LHCN-M2 (cell line): ENCODE data around the gene FARS2. TPM values are rescaled to one million over a fixed set of nuclear protein-coding genes. Genes with fewer than 3 reads are reported as not detected.
"Not testable (repeated sequence)": the region's sequence is repeated elsewhere in the genome, so short reads cannot be mapped to it uniquely, and the experiment has no call there.

Source experiments
- DNase-seq: peaks from one replicate; pipeline ENCODE4 v3.0.0-alpha.2; 2012; ENCODE audit warnings: low read depth
- total RNA-seq: library from RNA; depleted of rRNA; stranded (reverse); fragments of >200 nt; gene quantifications from 2 replicates; pipeline ENCODE4 v1.2.3, GENCODE V29; 2014

The FARS2 gene
- total RNA-seq, 1 experiment from 2014 or later: 11.5 TPM

DNA sequence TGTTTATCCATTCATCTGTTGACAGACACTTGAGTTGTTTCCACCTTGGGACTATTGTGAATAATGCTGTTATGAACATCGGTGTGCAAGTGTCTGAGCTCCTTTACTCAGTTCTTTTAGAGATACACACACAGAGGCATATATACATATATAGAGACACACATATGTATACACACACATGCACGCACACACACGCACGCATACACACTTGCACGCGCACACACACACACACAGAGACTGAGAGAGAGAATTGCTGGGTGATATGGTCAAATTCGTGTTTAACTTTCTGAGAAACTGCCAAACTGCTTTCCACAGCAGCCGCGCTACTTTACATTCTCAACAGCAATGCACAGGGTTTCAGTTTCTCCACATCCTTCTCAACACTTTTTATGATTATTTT lies 273.3 kb downstream of the FARS2 start:
- no peak for DNase-seq

DNA sequence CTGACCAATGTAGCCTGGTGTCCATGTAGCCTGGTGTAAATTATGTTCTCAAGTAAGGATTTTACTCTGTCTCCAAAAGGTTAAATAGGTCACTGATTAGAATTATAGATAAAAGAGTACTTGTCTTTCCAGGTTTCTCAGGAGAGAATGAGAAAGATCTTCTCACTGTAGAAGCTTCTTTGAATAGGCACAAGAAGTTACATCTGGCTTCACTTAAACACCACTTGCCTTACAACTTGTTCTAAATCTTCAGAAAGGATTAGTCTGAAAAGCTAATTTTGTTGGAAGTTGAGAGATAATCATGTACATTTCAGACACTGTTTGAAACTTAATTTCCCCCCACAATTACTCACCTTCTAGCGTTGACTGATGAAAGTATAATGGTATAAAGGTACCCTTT lies 275.3 kb downstream of the FARS2 start:
- DNase-seq: no peak

DNA sequence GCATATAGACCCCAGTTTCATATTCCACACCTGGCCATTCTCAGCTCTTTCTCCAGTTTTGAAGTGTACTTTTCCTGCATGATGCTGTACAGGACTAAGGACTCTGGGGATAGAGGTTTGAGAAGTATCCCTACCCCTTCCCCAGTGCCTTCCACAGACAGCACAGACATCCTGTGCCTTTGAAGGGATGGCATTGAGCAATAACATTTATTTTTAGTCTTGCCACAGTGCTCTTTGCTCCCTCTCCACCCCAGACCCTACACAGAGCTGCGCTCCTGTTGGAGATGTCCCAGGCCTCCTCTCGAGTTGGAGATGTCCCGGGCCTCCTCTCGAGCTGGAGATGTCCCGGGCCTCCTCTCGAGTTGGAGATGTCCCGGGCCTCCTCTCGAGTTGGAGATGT lies 275.8 kb downstream of the FARS2 start:
- DNase-seq: no peak

DNA sequence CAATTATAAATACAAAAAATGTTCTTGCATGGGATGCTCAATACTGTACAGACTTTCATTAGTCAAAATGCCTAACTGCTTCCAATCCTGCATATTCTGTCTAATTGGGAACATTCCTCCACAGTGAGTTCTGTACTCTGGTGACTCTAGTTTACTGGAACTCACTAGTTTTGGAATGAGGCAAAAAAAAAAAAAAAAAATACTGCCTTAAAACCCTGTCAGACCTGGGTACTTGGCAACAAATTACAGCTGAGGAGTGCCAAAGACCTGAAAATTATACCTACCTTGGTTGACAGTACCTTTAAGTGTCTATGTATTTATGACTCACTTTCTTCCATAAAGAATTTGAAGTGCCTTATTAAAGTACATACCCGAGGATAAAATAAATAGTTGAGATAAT lies 276.7 kb downstream of the FARS2 start:
- no peak for DNase-seq

DNA sequence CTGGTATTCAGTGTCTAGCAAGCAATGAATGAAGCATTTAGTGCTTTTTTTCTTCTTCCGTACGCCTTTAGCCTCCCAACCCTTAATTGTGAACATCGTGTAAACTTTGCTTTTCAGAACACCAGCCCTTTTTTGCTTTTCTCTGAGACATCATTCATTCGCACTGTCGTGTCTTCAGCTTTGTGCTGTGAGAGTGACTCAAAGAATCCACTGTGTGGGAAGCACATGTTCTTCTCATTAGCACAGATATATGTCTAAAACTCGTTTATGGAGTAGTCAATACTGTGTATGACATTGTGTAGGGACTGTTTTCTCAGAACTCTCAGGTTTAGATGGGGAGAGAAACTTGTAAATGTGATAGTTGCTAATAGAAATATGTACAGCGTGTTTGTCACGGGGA lies 279.1 kb downstream of the FARS2 start:
- no peak for DNase-seq

DNA sequence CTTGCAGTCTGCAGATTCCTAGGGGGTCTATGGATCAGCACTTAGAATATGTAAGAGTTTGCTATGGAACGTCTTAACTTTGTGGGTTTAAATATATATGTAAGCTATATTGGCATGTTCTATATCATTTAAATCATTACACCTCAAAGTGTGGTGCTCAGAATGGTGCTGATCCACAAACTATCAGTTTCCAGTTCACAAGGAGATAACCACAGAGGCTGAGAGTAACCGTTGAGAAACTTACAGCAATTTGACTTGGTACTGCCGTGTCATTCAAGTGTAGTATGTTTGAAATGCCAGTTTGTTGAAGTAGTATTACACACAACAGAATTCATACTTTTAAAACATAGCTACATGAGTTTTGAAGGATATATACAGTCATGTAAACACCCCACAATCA lies 279.7 kb downstream of the FARS2 start:
- no peak for DNase-seq

DNA sequence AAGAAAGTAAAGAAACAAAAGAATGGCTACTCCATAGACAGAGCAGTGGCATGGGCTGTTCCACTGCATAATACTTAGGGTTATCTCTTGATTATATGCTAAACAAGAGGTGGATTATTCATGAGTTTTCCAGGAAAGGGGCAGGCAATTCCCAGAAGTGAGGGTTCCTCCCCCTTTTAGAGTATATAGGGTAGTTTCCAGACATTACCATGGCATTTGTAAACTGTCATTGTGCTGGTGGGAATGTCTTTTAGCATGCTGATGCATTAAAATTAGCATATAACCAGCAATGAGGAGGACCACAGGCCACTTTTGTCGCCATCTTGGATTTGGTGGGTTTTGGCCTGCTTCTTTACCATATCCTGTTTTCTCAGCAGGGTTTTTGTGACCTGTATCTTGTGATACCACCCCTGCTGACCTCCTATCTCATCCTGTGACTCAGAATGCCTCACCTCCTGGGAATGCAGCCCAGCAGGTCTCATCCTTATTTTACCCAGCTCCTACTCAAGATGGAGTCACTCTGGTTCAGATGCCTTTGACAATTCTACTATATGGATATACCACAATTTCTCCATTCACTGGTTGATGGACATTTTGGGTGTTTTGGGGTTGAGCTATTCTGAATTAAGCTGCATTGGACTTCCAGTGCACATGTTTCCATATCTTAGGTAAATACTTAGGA lies 280.6 kb downstream of the FARS2 start:
- DNase-seq: peak; percentile 67

DNA sequence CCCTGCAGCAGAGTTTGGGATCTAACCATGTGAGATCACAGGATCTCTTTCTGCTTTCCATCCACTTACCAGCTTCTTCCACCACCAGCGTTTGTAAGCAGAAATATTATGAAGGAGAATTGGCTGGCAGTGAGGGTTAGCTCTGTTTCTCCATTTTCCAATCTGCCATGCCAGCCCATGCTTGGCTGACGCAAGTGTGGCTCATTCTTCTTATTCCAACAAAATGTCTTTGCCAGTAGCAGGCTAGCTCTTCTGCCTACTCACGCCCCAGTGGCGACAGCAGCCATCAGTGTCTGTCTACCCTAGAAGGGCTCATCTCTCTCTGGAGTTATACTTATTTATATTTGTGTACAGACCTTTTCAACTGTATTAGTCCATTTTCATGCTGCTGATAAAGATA lies 286.2 kb downstream of the FARS2 start:
- no peak for DNase-seq

DNA sequence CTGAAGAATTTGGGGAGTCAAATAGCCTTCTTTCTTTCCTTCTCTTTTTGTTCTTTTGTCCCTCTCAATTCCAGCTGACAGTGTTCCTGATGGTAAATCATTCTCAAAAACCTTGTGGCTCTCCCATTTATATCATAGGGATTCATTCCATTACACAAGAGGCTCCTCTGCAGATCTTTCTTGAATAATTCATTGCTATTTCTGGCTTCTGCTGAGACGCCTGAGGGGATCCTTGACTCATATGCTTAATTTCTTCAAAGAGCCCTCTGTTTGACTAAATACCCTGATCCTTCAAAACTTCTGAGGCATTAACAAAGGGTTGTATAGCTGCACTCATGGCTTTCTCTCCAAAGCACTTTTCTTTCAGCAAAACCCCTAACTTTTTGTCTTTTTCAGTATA lies 289.3 kb downstream of the FARS2 start:
- no peak for DNase-seq

DNA sequence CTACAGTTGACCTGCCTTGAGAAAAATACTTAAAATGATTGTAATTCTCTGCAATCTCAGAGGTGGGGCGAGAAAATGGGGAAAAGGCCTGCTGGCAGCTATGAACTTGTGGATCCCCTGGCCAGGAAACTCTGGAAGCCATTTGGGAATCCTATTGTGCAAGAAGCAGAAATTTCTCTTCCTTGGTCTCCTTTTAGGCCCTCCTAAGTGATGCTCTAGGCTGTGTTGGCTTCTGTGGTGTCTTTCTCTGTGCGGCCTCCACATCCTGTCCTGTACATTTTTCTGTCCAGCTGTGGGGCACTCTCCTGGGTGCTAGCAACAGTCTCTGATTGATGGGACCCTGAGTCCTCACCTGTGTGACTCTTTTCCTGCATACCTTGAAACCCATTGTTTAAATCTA lies 290.9 kb downstream of the FARS2 start:
- no peak for DNase-seq

DNA sequence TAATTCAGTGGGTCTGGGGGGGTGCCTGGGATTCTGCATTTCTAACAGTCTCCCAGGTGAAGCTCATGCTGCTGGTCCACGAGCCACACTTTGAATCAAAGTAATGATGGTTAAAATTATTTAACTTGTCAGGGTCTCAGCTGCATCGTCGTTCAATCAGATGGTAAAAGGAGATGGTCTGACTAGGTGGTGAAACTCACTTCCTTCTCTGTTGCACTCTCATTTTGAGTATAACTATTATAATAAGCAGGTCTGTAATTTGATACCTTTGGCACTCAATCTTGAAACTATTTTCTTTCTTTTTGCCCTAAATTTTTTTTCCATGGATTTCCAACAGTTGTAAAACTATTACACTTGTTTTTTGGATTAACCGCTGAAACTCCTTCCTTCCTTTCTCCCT lies 292.5 kb downstream of the FARS2 start:
- no peak for DNase-seq

DNA sequence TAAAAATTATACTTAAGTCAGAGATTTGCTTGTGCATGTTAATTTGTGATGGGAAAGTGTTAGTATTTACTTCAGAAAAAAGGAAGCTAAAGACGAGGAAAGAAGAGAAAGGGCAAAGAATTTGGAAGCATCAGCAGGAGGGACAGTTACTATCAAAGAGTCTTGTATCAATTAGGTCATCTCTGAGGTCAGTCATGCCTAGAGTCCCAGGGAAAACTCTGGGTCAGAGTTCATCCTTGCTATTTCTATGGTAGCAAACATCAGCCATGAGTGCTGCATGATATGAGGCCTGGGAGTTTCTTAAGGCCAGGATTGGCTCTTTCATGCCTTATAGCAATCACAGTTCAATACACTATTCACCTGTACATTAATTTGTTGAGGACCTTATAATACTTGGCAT lies 292.9 kb downstream of the FARS2 start:
- no peak for DNase-seq

DNA sequence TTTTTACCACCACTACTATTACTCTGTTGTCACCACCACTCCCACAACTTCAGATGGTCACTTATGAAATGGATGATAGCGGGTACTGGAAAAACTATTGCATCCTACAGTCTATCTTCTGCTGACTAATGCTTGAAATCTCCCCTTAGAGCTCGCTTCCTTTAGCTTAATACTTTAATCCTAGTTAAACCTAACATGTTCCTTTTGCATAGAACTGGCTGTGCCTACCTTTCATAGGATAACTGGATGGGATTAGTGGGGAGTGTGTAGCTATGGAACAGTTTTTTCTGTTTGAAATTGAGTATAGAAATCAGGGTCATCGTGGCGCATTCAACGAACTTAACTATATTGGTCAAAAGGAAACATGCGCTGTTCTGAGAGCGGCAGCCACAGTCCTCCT lies 294.7 kb downstream of the FARS2 start:
- no peak for DNase-seq

DNA sequence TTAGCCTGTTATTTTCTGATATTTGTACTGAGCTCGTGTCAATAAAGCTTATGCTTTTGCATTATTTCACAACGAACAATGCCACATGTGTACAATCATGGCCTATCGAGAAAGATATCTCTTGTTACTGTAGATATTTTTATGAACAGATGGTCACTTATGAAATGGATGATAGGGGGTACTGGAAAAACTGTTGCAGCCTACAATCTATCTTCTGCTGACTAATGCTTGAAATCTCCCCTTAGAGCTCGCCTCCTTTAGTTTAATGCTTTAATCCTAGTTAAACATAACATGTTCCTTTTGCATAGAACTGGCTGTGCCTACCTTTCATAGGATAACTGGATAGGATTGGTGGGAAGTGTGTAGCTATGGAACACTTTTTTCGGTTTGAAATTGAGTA lies 296.2 kb downstream of the FARS2 start:
- no peak for DNase-seq

DNA sequence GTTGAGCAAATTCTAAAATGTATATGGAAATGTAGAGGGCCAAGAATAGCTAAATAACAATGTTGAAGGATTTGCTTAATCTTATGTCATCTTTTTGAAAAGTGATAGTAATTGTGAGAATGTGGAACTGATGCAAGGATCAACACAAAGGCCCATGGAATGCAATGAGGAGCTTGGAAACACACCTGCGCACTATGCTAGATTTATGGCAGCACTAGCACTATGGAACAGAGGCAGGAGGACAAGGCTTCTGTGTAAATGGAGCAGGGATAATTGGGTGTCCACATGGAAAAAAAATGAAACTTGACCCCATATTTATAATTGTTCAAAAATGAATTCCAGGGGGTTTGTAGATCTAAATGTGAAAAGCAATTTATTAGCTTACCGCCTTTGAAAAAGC lies 298.3 kb downstream of the FARS2 start:
- DNase-seq: no peak

DNA sequence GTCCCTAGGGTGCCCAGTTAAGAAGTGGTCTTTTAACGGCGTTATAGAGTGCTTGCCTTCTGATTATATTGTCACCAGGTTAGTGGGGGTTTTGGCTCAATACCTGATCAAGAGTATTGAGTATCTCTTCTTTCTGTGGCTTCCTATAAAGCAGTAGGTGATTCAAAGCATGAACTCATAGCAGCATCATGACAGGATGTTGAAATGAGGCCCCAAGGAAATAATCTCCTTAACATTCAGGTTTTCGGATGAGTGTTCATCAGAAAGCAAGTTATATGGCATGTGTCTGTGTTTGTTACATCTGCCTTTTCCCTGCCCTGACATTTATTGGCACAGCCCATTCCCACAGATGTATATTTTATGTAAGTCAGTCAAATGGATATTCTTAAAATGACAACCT lies 301.0 kb downstream of the FARS2 start:
- DNase-seq: no peak

DNA sequence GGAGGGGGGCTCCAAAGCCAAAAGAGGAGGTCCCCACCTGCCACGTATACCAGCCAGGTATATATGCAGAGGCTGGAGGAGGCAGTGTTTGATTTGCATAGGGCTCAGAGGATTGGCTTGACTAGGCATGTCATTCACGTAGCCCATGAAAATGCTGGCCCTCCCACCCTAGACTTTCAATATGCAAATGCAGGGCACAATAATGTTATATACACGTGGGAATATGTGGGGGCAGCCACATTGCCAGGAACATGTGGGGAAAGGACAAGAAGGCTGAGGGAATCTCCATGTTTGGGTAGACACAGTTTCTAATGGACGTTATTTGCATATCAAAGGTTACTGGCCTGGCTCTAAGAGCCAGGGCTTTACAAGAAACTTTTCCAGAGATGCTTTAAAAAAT lies 301.8 kb downstream of the FARS2 start:
- no peak for DNase-seq

DNA sequence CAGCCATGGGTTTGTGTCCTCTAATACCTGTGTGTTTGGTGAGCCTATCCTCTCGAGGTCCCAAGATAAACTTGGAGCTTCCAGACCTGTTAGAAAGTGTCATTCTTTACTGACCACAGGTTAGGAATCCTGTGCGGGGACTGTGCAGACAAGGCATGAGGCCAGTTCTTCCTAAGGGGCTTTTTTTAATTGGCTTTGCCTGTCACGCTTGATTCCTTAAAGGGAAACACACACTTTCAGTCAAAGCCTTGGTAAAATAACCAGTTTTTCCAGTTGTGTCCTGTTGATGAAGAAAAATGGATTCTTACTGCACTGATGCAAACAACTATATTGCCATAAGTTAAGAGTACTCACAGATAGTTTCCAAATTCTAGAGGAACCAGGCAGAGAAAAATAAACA lies 303.4 kb downstream of the FARS2 start:
- not testable (repeated sequence) for DNase-seq

DNA sequence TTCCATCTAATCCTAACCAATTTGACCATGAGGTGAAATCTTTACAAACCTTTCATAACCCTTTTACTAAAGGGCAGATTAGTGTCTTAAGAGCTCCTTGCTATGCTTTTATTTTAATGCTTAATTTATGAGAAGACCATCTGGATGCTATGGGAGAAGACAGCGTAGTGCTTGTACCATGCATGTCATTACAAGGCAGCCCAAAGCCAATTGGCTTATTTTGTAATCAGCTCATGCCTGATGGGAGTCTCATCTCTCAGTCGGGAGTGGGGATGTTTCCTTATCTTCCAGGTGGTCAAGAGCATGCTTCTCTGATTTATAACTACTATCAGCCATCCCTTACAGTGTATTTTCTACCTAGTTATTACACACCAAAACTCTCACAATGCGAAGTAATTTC lies 304.7 kb downstream of the FARS2 start:
- DNase-seq: no peak

DNA sequence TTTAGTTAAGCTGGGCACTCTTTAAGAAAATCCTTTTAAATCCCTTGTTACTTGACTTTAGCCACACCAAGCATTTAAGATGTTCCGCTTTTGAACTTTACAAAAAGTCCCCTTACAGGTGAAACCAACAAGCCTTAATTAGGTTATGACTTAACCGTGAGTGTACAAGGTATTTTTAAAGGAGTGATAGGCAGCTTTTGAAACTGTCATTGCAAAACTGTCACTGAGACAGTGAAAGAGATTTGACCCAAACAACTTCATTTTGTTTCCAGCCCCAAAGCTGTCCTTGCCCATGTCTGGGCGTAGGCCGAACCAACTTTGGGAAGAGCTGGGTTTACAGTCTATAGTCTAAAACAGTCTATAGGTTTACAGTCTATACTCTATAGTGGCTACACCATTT lies 305.4 kb downstream of the FARS2 start:
- no peak for DNase-seq

DNA sequence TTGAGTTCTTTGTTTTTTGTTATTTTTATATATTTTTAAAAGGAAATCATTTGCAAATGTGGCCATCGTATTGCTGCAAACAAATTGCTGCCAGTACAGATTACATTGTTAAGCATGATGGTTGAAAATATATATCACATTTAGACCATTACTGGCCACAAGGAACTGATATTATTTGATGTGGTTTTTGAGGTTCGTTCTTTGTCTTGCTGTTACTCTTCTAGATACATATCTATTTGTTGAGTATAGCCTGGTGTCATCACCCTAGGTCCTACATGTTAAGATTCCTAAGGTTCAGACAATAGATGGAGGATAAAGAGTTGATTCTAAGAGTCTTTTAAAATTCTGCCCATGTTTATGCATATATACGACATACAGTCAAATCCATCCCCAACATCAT lies 306.0 kb downstream of the FARS2 start:
- DNase-seq: no peak

DNA sequence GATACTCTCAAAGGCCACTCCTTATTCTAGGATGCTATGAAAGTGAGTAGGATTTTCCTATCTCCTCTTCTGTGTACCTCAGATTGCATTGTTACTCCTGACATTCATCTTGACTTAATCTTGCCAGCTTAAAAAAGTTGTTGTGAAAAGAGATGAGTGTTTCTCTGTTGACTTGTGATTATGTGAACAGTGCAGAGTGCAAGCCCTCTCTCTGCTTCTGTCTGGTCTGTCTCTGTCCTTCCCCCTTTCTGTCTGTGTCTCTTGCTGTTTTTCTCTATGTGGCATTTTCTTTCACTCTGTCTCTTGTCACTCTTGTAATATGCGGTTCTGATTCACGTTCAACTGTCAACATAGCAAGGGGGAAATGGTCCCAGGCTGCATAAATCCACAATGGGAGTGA lies 306.6 kb downstream of the FARS2 start:
- DNase-seq: no peak

DNA sequence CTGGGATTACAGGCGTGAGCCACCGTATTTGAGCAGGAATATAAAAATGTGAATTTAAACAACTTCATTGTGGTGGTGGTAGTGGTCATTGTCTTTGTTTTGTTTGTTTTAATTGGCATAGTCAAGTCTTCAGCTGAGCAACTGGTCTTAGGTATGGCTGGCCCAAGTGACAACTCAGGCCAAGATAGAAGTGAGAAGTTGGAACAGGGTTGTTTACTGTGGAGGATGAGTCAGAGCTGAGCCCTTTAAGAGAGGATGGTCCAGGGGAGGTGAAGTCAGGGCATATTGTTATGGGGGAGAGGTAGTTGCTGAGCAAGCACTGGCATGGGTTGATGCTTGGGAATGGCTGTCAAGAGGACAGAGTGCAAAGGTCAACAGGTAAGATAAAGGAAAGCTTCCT lies 308.2 kb downstream of the FARS2 start:
- peak; percentile 24 for DNase-seq

DNA sequence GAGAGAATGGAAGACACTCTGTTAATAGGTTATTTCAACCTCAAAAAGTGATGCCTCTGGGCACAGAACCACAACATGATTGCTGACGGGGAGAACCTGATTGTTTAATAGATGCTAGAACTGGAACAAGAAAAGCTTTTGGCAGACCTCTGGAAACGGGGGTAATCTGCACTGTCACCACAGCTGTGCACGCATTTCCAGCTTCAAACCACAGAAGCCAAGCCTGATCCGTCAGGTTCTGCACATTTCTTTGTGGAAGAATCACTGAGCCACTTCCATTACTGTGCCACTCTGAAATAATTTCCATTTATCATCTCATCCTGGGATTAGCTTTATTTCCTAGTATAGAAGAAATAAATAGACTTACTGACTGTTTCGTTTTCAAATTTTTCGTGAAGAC lies 309.3 kb downstream of the FARS2 start:
- peak; percentile 20 for DNase-seq
